ENCODE data around the gene PPIB.
A peak's percentile ranks its signal among the peaks of the same experiment; 100 is the strongest.

PPIB gene

GRCh38 chr15:64162869-64163658 lies at the start of gene PPIB:
Gene PPIB (minus strand): TSS chr15:64163022. CDS start chr15:64162986, 36 bp downstream.
- DNase-seq: peak; percentile 97

- DNase-seq: no peak
Observed at GRCh38 chr15:64211696-64212095, 48.9 kb upstream of the PPIB start.

GRCh38 chr15:64210371-64210770 lies 47.5 kb upstream of the PPIB start:
- no peak for DNase-seq

GRCh38 chr15:64209680-64210334 lies 47.0 kb upstream of the PPIB start:
- no peak for DNase-seq

GRCh38 chr15:64205202-64205601 lies 42.4 kb upstream of the PPIB start:
- DNase-seq: no peak

GRCh38 chr15:64197425-64197824 lies 34.6 kb upstream of the PPIB start:
- DNase-seq: no peak

GRCh38 chr15:64193971-64194370 lies 31.1 kb upstream of the PPIB start:
- no peak for DNase-seq

- DNase-seq: no peak
Observed at GRCh38 chr15:64191971-64192830, 29.4 kb upstream of the PPIB start.

GRCh38 chr15:64187396-64188191 lies 24.8 kb upstream of the PPIB start:
- DNase-seq: no peak

GRCh38 chr15:64185146-64185911 lies 22.5 kb upstream of the PPIB start:
- no peak for DNase-seq

- no peak for DNase-seq
Observed at GRCh38 chr15:64182859-64183370, 20.1 kb upstream of the PPIB start.

GRCh38 chr15:64180235-64180824 lies 17.5 kb upstream of the PPIB start:
- DNase-seq: no peak

GRCh38 chr15:64166102-64166890 lies 3.5 kb upstream of the PPIB start:
- DNase-seq: no peak

- no peak for DNase-seq
Observed at GRCh38 chr15:64164436-64164835, 1.6 kb upstream of the PPIB start.

GRCh38 chr15:64163659-64164362 lies 989 bp upstream of the PPIB start:
- DNase-seq: no peak

GRCh38 chr15:64162478-64162868 lies 349 bp downstream of the PPIB start:
- no peak for DNase-seq

- DNase-seq: no peak
Observed at GRCh38 chr15:64161688-64162477, 939 bp downstream of the PPIB start.

GRCh38 chr15:64158363-64159134 lies 4.3 kb downstream of the PPIB start:
- no peak for DNase-seq

All from stimulated activated CD4-positive, alpha-beta T cell treated with anti-CD3 and anti-CD28 coated beads, Interleukin-4, amount 100 ng/mL, for 1 hour (primary cell).